Kidney epithelial cell (primary cell): ENCODE data around the gene MTHFSD. TPM values are rescaled to one million over a fixed set of nuclear protein-coding genes. Genes with fewer than 3 reads are reported as not detected.

Experiments used
- DNase-seq: peaks from one replicate; pipeline ENCODE4 v3.0.0-alpha.2; 2010; ENCODE audit warnings: low read depth
- H3K27me3 ChIP-seq: 2 replicates; pipeline ENCODE4 v1.6.0; 2011; ENCODE audit warnings: low read length; ENCODE audit not compliant: control insufficient read depth, insufficient read depth
- H3K36me3 ChIP-seq: 2 replicates; pipeline ENCODE4 v1.5.1; 2011; ENCODE audit warnings: low read length; ENCODE audit not compliant: control insufficient read depth, insufficient read depth
- H3K4me3 ChIP-seq: 2 replicates; pipeline ENCODE4 v1.5.1; 2011; ENCODE audit warnings: low read depth, mild to moderate bottlenecking, control low read depth, low read length
- CTCF ChIP-seq: IDR thresholded peaks from 2 replicates; pipeline ENCODE4 v1.5.1; 2011; ENCODE audit warnings: mild to moderate bottlenecking, moderate library complexity, low read length, control low read depth, inconsistent platforms; ENCODE audit not compliant: insufficient read depth, poor library complexity, severe bottlenecking
- total RNA-seq: library from RNA; depleted of rRNA; stranded (reverse); fragments of >200 nt; gene quantifications from 2 replicates; pipeline ENCODE4 v1.2.3, GENCODE V29; 2015

MTHFSD gene
- total RNA-seq, 1 donor from 2014 or later = 26.1 TPM

GRCh38 chr16:86504315-86505184, 50.5 kb downstream of the MTHFSD start:
- Histone ChIP-seq H3K4me3 (no peak overlapping the region), H3K36me3 (no peaks in the 10 kb centered on the region), H3K27me3 (peaks cover 98% of the 10 kb centered on the region)
- TF ChIP-seq CTCF = no peak
- no peak for DNase-seq

GRCh38 chr16:86503830-86504229, 51.2 kb downstream of the MTHFSD start:
- no peak for TF ChIP-seq CTCF
- peaks cover 97% of the 10 kb centered on the region for H3K27me3 ChIP-seq

GRCh38 chr16:86502856-86503748, 51.9 kb downstream of the MTHFSD start:
- no peak for DNase-seq
- peaks cover 97% of the 10 kb centered on the region for H3K27me3 ChIP-seq
- TF ChIP-seq CTCF = no peak
- H3K36me3 ChIP-seq = no peaks in the 10 kb centered on the region
- H3K4me3 ChIP-seq = no peak overlapping the region

More at GRCh38 chr16:86503830-86504229, 51.2 kb downstream of the MTHFSD start:
- DNase-seq = no peak
- Histone ChIP-seq H3K36me3 (no peaks in the 10 kb centered on the region), H3K4me3 (no peak overlapping the region)

DNA sequence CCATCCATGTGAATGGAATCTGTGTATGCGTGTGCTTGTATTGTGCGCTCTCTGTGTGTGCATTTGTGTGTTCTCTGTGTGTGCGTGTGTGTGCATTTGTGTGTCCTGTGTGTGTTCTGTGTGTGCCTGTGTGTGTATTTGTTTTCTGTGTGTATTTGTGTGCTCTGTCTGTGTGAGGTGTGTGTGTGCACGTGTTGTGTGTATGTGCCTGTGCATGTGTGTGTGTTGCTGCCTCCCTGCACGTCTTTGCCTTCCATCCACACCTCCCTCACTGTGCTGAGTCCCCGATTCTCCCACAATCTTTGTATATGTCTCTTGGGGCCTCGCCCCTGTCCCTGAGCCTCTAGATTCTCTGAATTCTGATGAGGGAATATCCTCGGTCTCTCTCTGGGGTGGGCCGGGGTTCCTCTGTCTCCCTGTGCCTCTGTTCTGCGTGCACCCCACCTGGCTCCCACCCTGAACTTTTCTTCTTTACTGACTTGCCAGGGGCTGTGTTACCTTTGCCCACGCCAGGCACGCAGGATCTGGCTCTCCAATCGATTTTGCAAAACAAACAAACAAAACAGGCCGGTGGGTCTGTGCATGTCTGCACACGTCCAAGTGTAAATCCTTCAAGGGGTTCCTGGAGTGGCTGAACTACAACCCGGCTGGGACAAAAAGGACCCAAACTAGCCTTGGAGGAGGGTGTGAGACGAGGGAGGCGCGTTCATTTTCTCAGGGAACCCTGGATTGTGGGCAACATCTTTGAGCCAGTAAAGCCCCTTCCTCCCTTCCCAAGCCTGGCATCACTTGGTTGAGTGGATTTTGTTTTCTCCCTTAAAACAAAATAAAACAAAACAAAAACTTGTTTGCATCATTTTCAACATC, 52.8 kb downstream of the MTHFSD start:
- Histone ChIP-seq H3K4me3 (no peak overlapping the region), H3K27me3 (peaks cover 96% of the 10 kb centered on the region), H3K36me3 (no peaks in the 10 kb centered on the region)
- DNase-seq = no peak
- no peak for TF ChIP-seq CTCF

DNA sequence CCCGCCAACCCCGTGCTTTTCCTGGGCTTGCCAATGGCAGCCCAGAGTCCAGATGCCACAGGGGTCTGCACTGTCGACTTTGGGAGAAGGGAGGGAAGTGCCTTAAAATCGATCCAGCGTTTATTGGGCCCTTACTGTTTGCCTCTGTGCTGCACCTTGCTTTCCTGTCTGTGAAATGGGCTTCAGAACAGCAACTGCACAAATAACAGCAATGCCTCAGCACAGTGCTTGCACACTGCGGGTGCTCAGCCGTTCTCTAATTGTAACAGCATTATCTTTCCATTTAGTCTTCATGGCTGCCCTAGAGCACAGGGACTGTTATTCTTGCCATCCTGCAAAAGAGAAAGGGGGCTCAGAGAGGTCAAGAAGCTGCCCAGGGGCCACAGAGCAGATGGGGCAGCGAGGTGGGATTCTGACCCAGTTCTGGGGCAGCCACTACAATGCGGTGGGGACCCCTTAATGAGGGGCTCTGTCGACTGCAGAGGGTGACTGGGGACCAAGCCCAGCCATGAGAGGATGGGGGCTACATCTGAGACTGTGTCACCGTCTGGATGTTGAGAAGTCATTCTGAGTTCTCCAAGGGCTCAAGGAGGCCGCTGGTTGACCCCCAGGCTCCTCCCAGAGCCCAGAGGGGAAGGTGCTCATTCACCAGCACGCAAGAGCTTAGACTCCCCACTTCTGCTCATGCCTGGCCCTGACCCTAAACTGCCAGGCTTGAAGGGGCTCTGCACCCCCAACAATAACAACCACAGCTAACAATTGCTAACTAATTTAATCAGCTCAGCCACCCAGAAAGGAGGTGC, 54.1 kb downstream of the MTHFSD start:
- Histone ChIP-seq H3K27me3 (peaks cover 96% of the 10 kb centered on the region), H3K36me3 (no peaks in the 10 kb centered on the region), H3K4me3 (no peak overlapping the region)
- no peak for DNase-seq
- no peak for TF ChIP-seq CTCF
